ENCODE data around the gene LARP6.

Gene LARP6

DNA sequence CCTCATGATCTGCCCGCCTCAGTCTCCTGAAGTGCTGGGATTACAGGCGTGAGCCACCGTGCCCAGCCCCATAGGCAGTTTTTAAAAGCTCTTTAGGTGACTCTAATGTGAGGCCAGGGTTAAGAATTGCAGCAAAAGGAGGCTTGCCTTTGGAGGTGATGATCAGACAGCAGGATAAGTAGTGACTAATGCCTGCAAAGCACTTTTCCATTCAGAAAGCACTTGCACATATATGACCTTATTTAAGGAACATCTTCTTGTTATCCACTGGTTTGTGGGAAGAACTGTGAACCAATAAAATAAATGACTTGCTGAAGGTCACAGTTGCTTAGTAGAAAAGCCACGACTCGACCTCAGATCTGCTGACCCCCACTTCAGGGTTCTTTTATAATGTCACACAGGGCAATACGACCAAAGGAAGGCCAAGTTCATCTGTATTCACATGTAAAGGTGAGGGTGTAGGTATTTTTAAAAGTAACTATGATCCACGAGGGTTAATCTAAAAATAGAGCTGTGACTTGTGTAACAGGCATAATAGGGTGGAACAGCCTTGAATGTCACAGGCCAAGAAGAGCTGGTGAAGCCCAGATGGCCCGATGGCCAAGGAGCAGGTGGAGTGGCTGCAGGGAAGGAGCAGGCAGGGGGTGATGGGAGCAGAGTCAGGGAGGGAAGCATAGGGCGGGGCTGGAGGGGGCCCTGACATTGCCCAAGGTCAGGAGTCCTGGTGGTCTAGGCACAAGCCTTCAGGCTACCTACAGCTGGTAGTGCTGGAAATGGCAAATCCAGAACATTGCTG is 24.4 kb downstream of the LARP6 start:
- H3K4me3 ChIP-seq (ENCODE audit: low read depth, low read length): no peak overlapping the region
- no peak for DNase-seq (ENCODE audit: low read depth)
- in situ Hi-C loops (cut with HindIII; ENCODE audit: low sequenced_read_pairs): no loop called here
- TF ChIP-seq CTCF (IDR thresholded peaks at IDR 0.05; ENCODE audit: low read depth, low read length, missing control alignments): no peak

DNA sequence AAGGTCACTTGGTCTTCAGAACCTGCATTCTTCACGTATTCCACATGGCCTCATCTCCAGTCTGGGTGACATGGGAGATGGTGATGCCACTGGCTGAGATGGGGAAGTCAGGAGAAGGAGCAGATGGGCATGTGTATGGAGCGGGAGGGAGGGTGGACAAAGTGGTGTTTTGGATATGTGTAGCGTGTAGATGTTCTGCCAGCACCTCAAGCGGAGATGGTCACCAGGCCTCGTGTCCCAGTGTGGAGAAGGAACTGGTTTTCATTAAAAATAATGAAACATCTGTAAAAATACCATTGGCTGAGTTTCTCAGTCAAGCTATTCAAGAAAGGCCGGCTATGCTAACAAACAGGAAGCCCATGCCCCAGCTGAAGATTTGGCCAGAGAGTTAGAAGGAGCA is 26.2 kb downstream of the LARP6 start:
- in situ Hi-C loops (cut with HindIII; ENCODE audit: low sequenced_read_pairs): no loop called here
- H3K4me3 ChIP-seq (ENCODE audit: low read depth, low read length): no peak overlapping the region
- no peak for TF ChIP-seq CTCF (IDR thresholded peaks at IDR 0.05; ENCODE audit: low read depth, low read length, missing control alignments)
- DNase-seq (ENCODE audit: low read depth): no peak

GRCh38 chr15:70826634-70827033 is 27.3 kb downstream of the LARP6 start:
- no peak for DNase-seq (ENCODE audit: low read depth)
- in situ Hi-C loops (cut with HindIII; ENCODE audit: low sequenced_read_pairs): no loop called here

DNA sequence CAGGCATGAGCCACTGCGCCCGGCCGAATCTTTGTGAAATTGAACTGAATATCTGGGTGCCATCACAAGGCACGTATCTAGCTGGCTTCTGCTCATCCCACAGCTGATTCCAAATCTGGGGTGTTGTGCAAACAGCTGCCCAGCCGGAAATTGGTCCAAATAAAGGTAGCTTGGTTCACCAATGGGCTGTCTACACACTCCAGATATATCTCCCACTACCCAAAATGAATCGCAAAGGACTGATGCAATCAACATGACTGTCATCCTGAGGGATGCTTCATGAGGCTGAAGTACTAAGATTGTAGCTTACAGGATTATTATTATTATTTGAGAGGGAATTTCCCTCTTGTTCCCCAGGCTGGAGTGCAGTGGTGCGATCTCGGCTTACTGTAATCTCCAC is 28.1 kb downstream of the LARP6 start:
- in situ Hi-C loops (cut with HindIII; ENCODE audit: low sequenced_read_pairs): no loop called here

More at GRCh38 chr15:70826634-70827033, 27.3 kb downstream of the LARP6 start:
- H3K4me3 ChIP-seq (ENCODE audit: low read depth, low read length): no peak overlapping the region
- TF ChIP-seq CTCF (IDR thresholded peaks at IDR 0.05; ENCODE audit: low read depth, low read length, missing control alignments): no peak

DNA sequence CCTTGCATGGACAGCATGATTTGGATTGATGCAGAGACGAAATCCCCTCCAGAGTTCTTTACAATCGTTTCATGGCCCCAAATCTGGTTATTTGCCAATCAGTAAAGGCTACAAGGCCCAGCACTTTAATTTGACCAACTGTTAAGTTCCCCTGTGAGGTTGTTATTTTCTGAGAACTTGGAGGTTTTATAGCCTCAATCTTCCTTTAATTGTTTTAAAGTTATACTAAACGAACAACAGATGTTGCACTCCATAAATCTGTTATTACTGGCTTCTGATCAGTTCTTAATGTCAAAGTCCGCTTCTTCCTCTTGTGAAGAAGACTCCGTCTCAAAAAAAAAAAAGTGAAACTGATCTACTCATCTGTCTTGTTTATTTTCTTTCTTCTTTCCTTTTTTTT is 30.8 kb downstream of the LARP6 start:
- no peak for DNase-seq (ENCODE audit: low read depth)
- in situ Hi-C loops (cut with HindIII; ENCODE audit: low sequenced_read_pairs): no loop called here
- TF ChIP-seq CTCF (IDR thresholded peaks at IDR 0.05; ENCODE audit: low read depth, low read length, missing control alignments): no peak
- H3K4me3 ChIP-seq (ENCODE audit: low read depth, low read length): no peak overlapping the region

More for the DNA sequence above, 28.1 kb downstream of the LARP6 start:
- no peak for DNase-seq (ENCODE audit: low read depth)
- no peak overlapping the region for H3K4me3 ChIP-seq (ENCODE audit: low read depth, low read length)
- no peak for TF ChIP-seq CTCF (IDR thresholded peaks at IDR 0.05; ENCODE audit: low read depth, low read length, missing control alignments)

- in situ Hi-C loops (cut with HindIII; ENCODE audit: low sequenced_read_pairs): no loop called here
- no peak for TF ChIP-seq CTCF (IDR thresholded peaks at IDR 0.05; ENCODE audit: low read depth, low read length, missing control alignments)
- DNase-seq (ENCODE audit: low read depth): no peak
- no peak overlapping the region for H3K4me3 ChIP-seq (ENCODE audit: low read depth, low read length)
These were observed 33.7 kb downstream of the LARP6 start for GRCh38 chr15:70820214-70820613.

Data from astrocyte of the cerebellum (primary cell).